ENCODE results near the gene TIAM2.

GRCh38 chr6:155193526-155193925, 198.4 kb downstream of the TIAM2 start:
- TF ChIP-seq POLR2A (IDR thresholded peaks at IDR 0.05), result no peak
- TF ChIP-seq POLR2AphosphoS5 (IDR thresholded peaks at IDR 0.05), result no peak
- TF ChIP-seq, protein P1, sequence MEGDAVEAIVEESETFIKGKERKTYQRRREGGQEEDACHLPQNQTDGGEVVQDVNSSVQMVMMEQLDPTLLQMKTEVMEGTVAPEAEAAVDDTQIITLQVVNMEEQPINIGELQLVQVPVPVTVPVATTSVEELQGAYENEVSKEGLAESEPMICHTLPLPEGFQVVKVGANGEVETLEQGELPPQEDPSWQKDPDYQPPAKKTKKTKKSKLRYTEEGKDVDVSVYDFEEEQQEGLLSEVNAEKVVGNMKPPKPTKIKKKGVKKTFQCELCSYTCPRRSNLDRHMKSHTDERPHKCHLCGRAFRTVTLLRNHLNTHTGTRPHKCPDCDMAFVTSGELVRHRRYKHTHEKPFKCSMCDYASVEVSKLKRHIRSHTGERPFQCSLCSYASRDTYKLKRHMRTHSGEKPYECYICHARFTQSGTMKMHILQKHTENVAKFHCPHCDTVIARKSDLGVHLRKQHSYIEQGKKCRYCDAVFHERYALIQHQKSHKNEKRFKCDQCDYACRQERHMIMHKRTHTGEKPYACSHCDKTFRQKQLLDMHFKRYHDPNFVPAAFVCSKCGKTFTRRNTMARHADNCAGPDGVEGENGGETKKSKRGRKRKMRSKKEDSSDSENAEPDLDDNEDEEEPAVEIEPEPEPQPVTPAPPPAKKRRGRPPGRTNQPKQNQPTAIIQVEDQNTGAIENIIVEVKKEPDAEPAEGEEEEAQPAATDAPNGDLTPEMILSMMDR (IDR thresholded peaks at IDR 0.05), result no peak

All from upper lobe of left lung (tissue), 4 donors.